B cell (primary cell): Measurements from ENCODE around the gene TCAIM. TPM values are rescaled to one million over a fixed set of nuclear protein-coding genes. Genes with fewer than 3 reads are reported as not detected.

Source experiments
- ATAC-seq: fragments of 200-7000 bp; cut with Tn5 transposase; one replicate; pipeline ENCODE4 v1.10.0; 2021; ENCODE audit warnings: low read depth, mild to moderate bottlenecking, moderate number of reproducible peaks, moderate library complexity
- CTCF ChIA-PET: fragments of 350-600 bp; sonication (Branson Sonifier 250); formaldehyde crosslinking; loops from one replicate; lab custom pipeline; 2021; ENCODE audit warnings: antibody characterized with exemption, inconsistent platforms; lab: Charles Lee
- POLR2A ChIA-PET: fragments of 350-600 bp; sonication (Branson Sonifier 250); formaldehyde crosslinking; loops from one replicate; lab custom pipeline; 2021; ENCODE audit warnings: antibody characterized with exemption; lab: Charles Lee
- DNase-seq: peaks from one replicate; pipeline ENCODE4 v3.0.0; 2013
- H2AFZ ChIP-seq: 2 replicates; pipeline ENCODE4 v1.6.1; 2012; ENCODE audit warnings: mild to moderate bottlenecking, low read depth, low read length; ENCODE audit not compliant: insufficient read depth, poor library complexity, severe bottlenecking
- H3K27ac ChIP-seq, 2 donors: 1 replicate in 1 of 2; 2 replicates in 1 of 2; pipeline ENCODE4 v1.5.1; 2012 to 2013; ENCODE audit warnings: low read length in 2 of 2, mild to moderate bottlenecking in 2 of 2, moderate library complexity in 1 of 2
- H3K27me3 ChIP-seq, 4 experiments: fragments of 200-600 bp in 1 of 4; sonication (generic) in 1 of 4; replicated peaks in 1 of 4; 1 replicate in 2 of 4; 2 replicates in 2 of 4; pipeline versions ENCODE4 v1.6.1 to v1.7.0; 2013 to 2016; ENCODE audit warnings: low read length in 3 of 4, mild to moderate bottlenecking in 2 of 4, mixed read lengths in 1 of 4, moderate library complexity in 1 of 4; ENCODE audit not compliant: insufficient read depth in 4 of 4, control insufficient read depth in 3 of 4; ENCODE audit errors: control extremely low read depth in 1 of 4
- H3K36me3 ChIP-seq, 2 experiments: replicated peaks in 1 of 2; 1 replicate in 1 of 2; 2 replicates in 1 of 2; pipeline versions ENCODE4 v1.6.1 to v1.7.1; 2013; ENCODE audit warnings: low read length in 1 of 2; ENCODE audit not compliant: insufficient read depth in 2 of 2, control insufficient read depth in 1 of 2; ENCODE audit errors: control extremely low read depth in 1 of 2, extremely low read depth in 1 of 2
- H3K4me1 ChIP-seq, 2 donors: fragments of 200-600 bp in 1 of 2; sonication (generic) in 1 of 2; 1 replicate in 1 of 2; 2 replicates in 1 of 2; pipeline versions ENCODE4 v1.5.1 to v1.6.1; 2013 to 2017; ENCODE audit warnings: low read length in 2 of 2; ENCODE audit not compliant: control insufficient read depth in 2 of 2, insufficient read depth in 2 of 2
- H3K4me2 ChIP-seq: replicated peaks from 2 replicates; pipeline ENCODE3; 2012; ENCODE audit warnings: mild to moderate bottlenecking, low read depth, low read length; ENCODE audit not compliant: poor library complexity, severe bottlenecking
- H3K4me3 ChIP-seq, 5 experiments: fragments of 200-600 bp in 1 of 5; sonication (generic) in 1 of 5; 1 replicate in 3 of 5; 2 replicates in 2 of 5; pipeline versions ENCODE4 v1.5.1 to v1.7.0; 2011 to 2016; ENCODE audit warnings: low read length in 4 of 5, mild to moderate bottlenecking in 4 of 5, low read depth in 2 of 5, control low read depth in 1 of 5, moderate library complexity in 1 of 5; ENCODE audit not compliant: insufficient read depth in 1 of 5; ENCODE audit errors: control extremely low read depth in 1 of 5, extremely low read depth in 1 of 5
- H3K79me2 ChIP-seq: fragments of 200-600 bp; sonication (generic); one replicate; pipeline ENCODE4 v1.6.0; 2016; ENCODE audit warnings: low read length; ENCODE audit not compliant: control insufficient read depth, insufficient read depth
- H3K9ac ChIP-seq: fragments of 200-600 bp; sonication (generic); 2 replicates; pipeline ENCODE4 v1.6.1; 2017; ENCODE audit warnings: mild to moderate bottlenecking, low read length, moderate library complexity
- H3K9me3 ChIP-seq, 3 donors: one replicate each; pipeline versions ENCODE4 v1.6.1 to v1.7.1; 2013; ENCODE audit warnings: low read length in 2 of 3; ENCODE audit not compliant: control insufficient read depth in 2 of 3, insufficient read depth in 1 of 3; ENCODE audit errors: control extremely low read depth in 1 of 3
- H4K20me1 ChIP-seq: 2 replicates; pipeline ENCODE4 v1.6.0; 2012; ENCODE audit warnings: mild to moderate bottlenecking, low read length; ENCODE audit not compliant: insufficient read depth, control insufficient read depth, poor library complexity, severe bottlenecking
- H3K27ac Mint-ChIP-seq: one replicate; pipeline ENCODE4 v1.8.0; 2021; ENCODE audit warnings: mixed read lengths
- H3K27me3 Mint-ChIP-seq: one replicate; pipeline ENCODE4 v1.8.0; 2021; ENCODE audit warnings: mixed read lengths
- H3K4me1 Mint-ChIP-seq: one replicate; pipeline ENCODE4 v1.8.0; 2021; ENCODE audit warnings: mixed read lengths
- H3K4me3 Mint-ChIP-seq: one replicate; pipeline ENCODE4 v1.8.0; 2021; ENCODE audit warnings: mixed read lengths
- H3K9me3 Mint-ChIP-seq: one replicate; pipeline ENCODE4 v1.8.0; 2022; ENCODE audit warnings: mixed read lengths; ENCODE audit not compliant: insufficient read depth
- EZH2 ChIP-seq: IDR thresholded peaks from 2 replicates; pipeline ENCODE4 v1.6.1; 2012; ENCODE audit warnings: borderline replicate concordance, low read depth, mild to moderate bottlenecking, moderate library complexity, low read length; ENCODE audit not compliant: insufficient read depth, poor library complexity, severe bottlenecking
- WGBS: methylation state at CpG from one replicate; pipeline ENCODE4 v1.1.5; 2013; ENCODE audit warnings: missing lambda C conversion rate; ENCODE audit not compliant: insufficient coverage; 5-methylcytosine and 5-hydroxymethylcytosine counted together
- intact Hi-C: fragments of 100-400 bp; cut with micrococcal nuclease; formaldehyde crosslinking; loops from one replicate; pipeline ENCODE4 v1.10.0; 2022
- polyA plus RNA-seq: library from polyadenylated mRNA; depleted of rRNA; stranded (reverse); fragments of >200 nt; gene quantifications from 2 replicates; pipeline ENCODE4 v1.2.3, GENCODE V29; 2012
- total RNA-seq, 2 donors: library from RNA; stranded (reverse); fragments of 120-200 nt in 1 of 2; gene quantifications; 1 replicate in 1 of 2; 2 replicates in 1 of 2; pipeline versions ENCODE4 v1.2.3 to v1.2.4, GENCODE V29; 2013 to 2022
- TF ChIP-seq, protein P1 (sequence below): fragments of 200-600 bp; IDR thresholded peaks from one replicate; pipeline ENCODE4 v1.8.0; 2022; ENCODE audit warnings: antibody characterized with exemption, mild to moderate bottlenecking

TCAIM gene
- total and polyA plus RNA-seq, 2 donors (not counting 1 experiment from before 2014, with no cell fraction given) = 4.3 to 15.8 TPM

- no CpG with 5 or more reads among the region's 2 CpGs for WGBS
- H3K27ac ChIP-seq = no peak overlapping the region
- no peak for DNase-seq
Observed at GRCh38 chr3:44326019-44326418, 12.5 kb upstream of the TCAIM start.

GRCh38 chr3:44326515-44326914, 12.1 kb upstream of the TCAIM start:
- no peak overlapping the region for H2AFZ ChIP-seq
- no peak overlapping the region for H3K27ac Mint-ChIP-seq
- POLR2A ChIA-PET = no interaction called here

More at GRCh38 chr3:44326019-44326418, 12.5 kb upstream of the TCAIM start:
- no peaks in the 10 kb centered on the region for H3K4me1 Mint-ChIP-seq
- H3K4me2 ChIP-seq = no peak overlapping the region
- H4K20me1 ChIP-seq = no peaks in the 10 kb centered on the region
- no peaks in the 10 kb centered on the region for H3K27me3 ChIP-seq
- no peak overlapping the region for H3K27ac Mint-ChIP-seq
- no peak overlapping the region for H3K9ac ChIP-seq
- intact Hi-C loops = no loop called here
- H3K36me3 ChIP-seq = no peaks in the 10 kb centered on the region
- CTCF ChIA-PET = interaction anchor here (0.7 kb wide), 1 partner anchor 394 kb away, joined by 3 read pairs; no protein-coding TSS in a partner anchor
- no peaks in the 10 kb centered on the region for H3K4me1 ChIP-seq
- H3K4me3 Mint-ChIP-seq = no peak overlapping the region
- no peaks in the 10 kb centered on the region for H3K79me2 ChIP-seq
- TF ChIP-seq, protein P1, sequence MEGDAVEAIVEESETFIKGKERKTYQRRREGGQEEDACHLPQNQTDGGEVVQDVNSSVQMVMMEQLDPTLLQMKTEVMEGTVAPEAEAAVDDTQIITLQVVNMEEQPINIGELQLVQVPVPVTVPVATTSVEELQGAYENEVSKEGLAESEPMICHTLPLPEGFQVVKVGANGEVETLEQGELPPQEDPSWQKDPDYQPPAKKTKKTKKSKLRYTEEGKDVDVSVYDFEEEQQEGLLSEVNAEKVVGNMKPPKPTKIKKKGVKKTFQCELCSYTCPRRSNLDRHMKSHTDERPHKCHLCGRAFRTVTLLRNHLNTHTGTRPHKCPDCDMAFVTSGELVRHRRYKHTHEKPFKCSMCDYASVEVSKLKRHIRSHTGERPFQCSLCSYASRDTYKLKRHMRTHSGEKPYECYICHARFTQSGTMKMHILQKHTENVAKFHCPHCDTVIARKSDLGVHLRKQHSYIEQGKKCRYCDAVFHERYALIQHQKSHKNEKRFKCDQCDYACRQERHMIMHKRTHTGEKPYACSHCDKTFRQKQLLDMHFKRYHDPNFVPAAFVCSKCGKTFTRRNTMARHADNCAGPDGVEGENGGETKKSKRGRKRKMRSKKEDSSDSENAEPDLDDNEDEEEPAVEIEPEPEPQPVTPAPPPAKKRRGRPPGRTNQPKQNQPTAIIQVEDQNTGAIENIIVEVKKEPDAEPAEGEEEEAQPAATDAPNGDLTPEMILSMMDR = no peak
- TF ChIP-seq EZH2 = no peak
- H2AFZ ChIP-seq = no peak overlapping the region
- no peaks in the 10 kb centered on the region for H3K9me3 Mint-ChIP-seq
- H3K4me3 ChIP-seq = no peak overlapping the region
- POLR2A ChIA-PET = no interaction called here
- ATAC-seq = no peak
- no peaks in the 10 kb centered on the region for H3K9me3 ChIP-seq
- H3K27me3 Mint-ChIP-seq = peaks cover 11% of the 10 kb centered on the region

More at GRCh38 chr3:44326515-44326914, 12.1 kb upstream of the TCAIM start:
- Histone ChIP-seq H3K4me3 (no peak overlapping the region), H3K9ac (no peak overlapping the region), H3K36me3 (no peaks in the 10 kb centered on the region), H4K20me1 (no peaks in the 10 kb centered on the region), H3K27ac (no peak overlapping the region), H3K4me2 (no peak overlapping the region), H3K9me3 (no peaks in the 10 kb centered on the region), H3K27me3 (no peaks in the 10 kb centered on the region), H3K4me1 (no peaks in the 10 kb centered on the region), H3K79me2 (no peaks in the 10 kb centered on the region)
- CTCF ChIA-PET = interaction anchor here (0.7 kb wide), 1 partner anchor 393 kb away, joined by 3 read pairs; no protein-coding TSS in a partner anchor
- Mint-ChIP-seq H3K9me3 (no peaks in the 10 kb centered on the region), H3K4me1 (no peaks in the 10 kb centered on the region), H3K4me3 (no peak overlapping the region), H3K27me3 (peaks cover 11% of the 10 kb centered on the region)
- DNase-seq = no peak
- no peak for ATAC-seq
- intact Hi-C loops = no loop called here
- no CpG with 5 or more reads among the region's 3 CpGs for WGBS
- TF ChIP-seq EZH2 = no peak
- TF ChIP-seq, protein P1 = no peak
